HEK293 (cell line): ENCODE data around the gene SLC6A6.

ENCODE experiments used
- MYNN ChIP-seq: fragments of 450-650 bp; formaldehyde crosslinking; IDR thresholded peaks from 2 replicates; pipeline ENCODE4 v1.5.1; 2016; ENCODE audit warnings: missing biosample characterization, missing genetic modification characterization, borderline replicate concordance
- ZEB2 ChIP-seq: fragments of 450-650 bp; formaldehyde crosslinking; IDR thresholded peaks from 2 replicates; pipeline ENCODE4 v1.5.1; 2016; ENCODE audit warnings: missing biosample characterization, missing genetic modification characterization
- ZNF311 ChIP-seq: fragments of 450-650 bp; formaldehyde crosslinking; IDR thresholded peaks from 2 replicates; pipeline ENCODE4 v1.5.1; 2017; ENCODE audit warnings: missing biosample characterization, missing genetic modification characterization, borderline replicate concordance
- ZNF677 ChIP-seq: fragments of 450-650 bp; IDR thresholded peaks from 2 replicates; pipeline ENCODE4 v1.5.0; 2018; ENCODE audit warnings: missing biosample characterization, mild to moderate bottlenecking, missing genetic modification characterization, moderate library complexity
- ZNF785 ChIP-seq: fragments of 450-650 bp; formaldehyde crosslinking; IDR thresholded peaks from 2 replicates; pipeline ENCODE4 v1.5.1; 2016; ENCODE audit warnings: missing biosample characterization, missing genetic modification characterization
- TF ChIP-seq, protein P1 (sequence below): fragments of 450-650 bp; formaldehyde crosslinking; IDR thresholded peaks from 2 replicates; pipeline ENCODE4 v1.5.1; 2016; ENCODE audit warnings: missing biosample characterization, missing genetic modification characterization
- TF ChIP-seq, protein P2 (sequence below): fragments of 450-650 bp; formaldehyde crosslinking; IDR thresholded peaks from 2 replicates; pipeline ENCODE4 v1.5.1; 2016; ENCODE audit warnings: missing biosample characterization, missing genetic modification characterization

DNA sequence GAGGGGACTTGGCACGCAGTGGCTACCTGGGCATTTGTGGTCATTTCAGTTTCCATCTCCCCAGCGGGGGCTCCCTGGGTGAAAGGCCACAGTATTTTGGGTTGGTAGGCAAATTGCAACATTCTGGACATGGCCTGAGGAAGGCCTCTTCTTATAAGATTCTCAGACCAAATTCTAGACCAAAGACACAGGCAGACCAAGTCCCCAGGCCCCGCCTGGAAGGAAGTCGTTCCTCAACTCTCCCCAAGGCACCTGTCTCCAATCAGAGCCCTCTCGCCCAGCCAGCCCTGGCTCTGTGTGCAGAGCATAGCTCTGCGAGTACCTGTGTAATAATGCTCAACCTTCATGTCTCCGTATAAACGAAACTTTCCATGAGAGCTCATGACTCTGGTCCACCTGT, 84.7 kb downstream of the SLC6A6 start:
- TF ChIP-seq ZNF311: no peak
- TF ChIP-seq ZNF677 (tag by site-specific recombination): no peak
- TF ChIP-seq, protein P1, sequence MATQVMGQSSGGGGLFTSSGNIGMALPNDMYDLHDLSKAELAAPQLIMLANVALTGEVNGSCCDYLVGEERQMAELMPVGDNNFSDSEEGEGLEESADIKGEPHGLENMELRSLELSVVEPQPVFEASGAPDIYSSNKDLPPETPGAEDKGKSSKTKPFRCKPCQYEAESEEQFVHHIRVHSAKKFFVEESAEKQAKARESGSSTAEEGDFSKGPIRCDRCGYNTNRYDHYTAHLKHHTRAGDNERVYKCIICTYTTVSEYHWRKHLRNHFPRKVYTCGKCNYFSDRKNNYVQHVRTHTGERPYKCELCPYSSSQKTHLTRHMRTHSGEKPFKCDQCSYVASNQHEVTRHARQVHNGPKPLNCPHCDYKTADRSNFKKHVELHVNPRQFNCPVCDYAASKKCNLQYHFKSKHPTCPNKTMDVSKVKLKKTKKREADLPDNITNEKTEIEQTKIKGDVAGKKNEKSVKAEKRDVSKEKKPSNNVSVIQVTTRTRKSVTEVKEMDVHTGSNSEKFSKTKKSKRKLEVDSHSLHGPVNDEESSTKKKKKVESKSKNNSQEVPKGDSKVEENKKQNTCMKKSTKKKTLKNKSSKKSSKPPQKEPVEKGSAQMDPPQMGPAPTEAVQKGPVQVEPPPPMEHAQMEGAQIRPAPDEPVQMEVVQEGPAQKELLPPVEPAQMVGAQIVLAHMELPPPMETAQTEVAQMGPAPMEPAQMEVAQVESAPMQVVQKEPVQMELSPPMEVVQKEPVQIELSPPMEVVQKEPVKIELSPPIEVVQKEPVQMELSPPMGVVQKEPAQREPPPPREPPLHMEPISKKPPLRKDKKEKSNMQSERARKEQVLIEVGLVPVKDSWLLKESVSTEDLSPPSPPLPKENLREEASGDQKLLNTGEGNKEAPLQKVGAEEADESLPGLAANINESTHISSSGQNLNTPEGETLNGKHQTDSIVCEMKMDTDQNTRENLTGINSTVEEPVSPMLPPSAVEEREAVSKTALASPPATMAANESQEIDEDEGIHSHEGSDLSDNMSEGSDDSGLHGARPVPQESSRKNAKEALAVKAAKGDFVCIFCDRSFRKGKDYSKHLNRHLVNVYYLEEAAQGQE: no peak
- no peak for TF ChIP-seq ZEB2 (tag by site-specific recombination)
- TF ChIP-seq, protein P2, sequence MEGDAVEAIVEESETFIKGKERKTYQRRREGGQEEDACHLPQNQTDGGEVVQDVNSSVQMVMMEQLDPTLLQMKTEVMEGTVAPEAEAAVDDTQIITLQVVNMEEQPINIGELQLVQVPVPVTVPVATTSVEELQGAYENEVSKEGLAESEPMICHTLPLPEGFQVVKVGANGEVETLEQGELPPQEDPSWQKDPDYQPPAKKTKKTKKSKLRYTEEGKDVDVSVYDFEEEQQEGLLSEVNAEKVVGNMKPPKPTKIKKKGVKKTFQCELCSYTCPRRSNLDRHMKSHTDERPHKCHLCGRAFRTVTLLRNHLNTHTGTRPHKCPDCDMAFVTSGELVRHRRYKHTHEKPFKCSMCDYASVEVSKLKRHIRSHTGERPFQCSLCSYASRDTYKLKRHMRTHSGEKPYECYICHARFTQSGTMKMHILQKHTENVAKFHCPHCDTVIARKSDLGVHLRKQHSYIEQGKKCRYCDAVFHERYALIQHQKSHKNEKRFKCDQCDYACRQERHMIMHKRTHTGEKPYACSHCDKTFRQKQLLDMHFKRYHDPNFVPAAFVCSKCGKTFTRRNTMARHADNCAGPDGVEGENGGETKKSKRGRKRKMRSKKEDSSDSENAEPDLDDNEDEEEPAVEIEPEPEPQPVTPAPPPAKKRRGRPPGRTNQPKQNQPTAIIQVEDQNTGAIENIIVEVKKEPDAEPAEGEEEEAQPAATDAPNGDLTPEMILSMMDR (tag by site-specific recombination): no peak
- TF ChIP-seq ZNF785 (tag by site-specific recombination): no peak
- no peak for TF ChIP-seq MYNN (tag by site-specific recombination)
